ENCODE data around the gene BRD1. TPM values are rescaled to one million over a fixed set of nuclear protein-coding genes. Genes with fewer than 3 reads are reported as not detected.
A peak's percentile ranks its signal among the peaks of the same experiment; 100 is the strongest.

BRD1 gene
- total RNA-seq, 4 donors from 2014 or later = 21.0 to 57.3 (median 33.8) TPM

GRCh38 chr22:49798486-49799151 is 29.1 kb downstream of the BRD1 start:
- DNase-seq (ENCODE audit: low spot score) = no peak
- TF ChIP-seq, protein P1, sequence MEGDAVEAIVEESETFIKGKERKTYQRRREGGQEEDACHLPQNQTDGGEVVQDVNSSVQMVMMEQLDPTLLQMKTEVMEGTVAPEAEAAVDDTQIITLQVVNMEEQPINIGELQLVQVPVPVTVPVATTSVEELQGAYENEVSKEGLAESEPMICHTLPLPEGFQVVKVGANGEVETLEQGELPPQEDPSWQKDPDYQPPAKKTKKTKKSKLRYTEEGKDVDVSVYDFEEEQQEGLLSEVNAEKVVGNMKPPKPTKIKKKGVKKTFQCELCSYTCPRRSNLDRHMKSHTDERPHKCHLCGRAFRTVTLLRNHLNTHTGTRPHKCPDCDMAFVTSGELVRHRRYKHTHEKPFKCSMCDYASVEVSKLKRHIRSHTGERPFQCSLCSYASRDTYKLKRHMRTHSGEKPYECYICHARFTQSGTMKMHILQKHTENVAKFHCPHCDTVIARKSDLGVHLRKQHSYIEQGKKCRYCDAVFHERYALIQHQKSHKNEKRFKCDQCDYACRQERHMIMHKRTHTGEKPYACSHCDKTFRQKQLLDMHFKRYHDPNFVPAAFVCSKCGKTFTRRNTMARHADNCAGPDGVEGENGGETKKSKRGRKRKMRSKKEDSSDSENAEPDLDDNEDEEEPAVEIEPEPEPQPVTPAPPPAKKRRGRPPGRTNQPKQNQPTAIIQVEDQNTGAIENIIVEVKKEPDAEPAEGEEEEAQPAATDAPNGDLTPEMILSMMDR (IDR thresholded peaks at IDR 0.05) = no peak
- ATAC-seq (ENCODE audit: low FRiP score) = no peak

DNA sequence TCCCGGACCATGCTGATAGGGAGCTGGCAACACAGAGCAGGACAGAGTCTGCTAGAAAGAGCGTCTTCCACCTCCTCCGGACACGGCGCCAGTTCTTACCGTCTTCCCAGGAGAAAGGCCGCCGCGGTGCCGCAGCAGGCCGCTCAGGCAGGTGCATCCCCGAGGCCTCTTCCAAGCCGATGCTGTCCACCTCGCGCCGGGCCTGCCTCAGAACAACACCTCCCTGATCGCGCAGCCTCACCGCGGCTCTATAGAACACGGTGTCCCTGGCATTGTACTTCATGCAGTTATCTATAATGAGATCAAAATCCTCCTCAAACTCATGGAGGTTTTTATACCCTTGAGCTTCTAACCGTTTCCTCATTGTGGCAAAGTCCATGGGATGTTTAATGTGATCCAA is 30.0 kb downstream of the BRD1 start:
- ATAC-seq (ENCODE audit: low FRiP score) = no peak
- TF ChIP-seq, protein P1 (IDR thresholded peaks at IDR 0.05) = no peak
- no peak for DNase-seq (ENCODE audit: low spot score)

- DNase-seq (ENCODE audit: low spot score) = no peak
- TF ChIP-seq, protein P1 (IDR thresholded peaks at IDR 0.05) = no peak
- ATAC-seq (ENCODE audit: low FRiP score) = no peak
These were observed 30.9 kb downstream of the BRD1 start for GRCh38 chr22:49796596-49797270.

DNA sequence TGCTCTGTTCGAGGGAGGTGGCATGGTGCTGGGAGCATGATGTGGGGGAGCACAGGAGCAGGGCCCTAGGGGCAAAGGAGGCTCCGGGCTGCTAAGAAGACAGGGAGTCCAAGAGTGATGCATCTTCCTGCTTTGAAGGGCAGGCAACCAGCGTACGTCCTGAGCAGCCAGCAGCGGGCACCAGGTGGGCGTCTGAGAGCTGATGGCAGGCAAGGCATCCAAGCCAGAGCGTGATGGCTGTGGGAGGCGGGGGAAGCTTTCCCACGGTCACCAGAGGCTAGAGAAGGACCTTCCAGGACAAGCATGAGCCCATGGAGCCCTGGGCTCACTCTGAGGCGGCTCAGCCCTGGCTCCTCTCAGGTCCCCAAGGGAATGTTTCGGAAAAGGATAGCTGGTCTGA is 32.2 kb downstream of the BRD1 start:
- TF ChIP-seq, protein P1 (IDR thresholded peaks at IDR 0.05) = no peak
- no peak for DNase-seq (ENCODE audit: low spot score)
- ATAC-seq (ENCODE audit: low FRiP score) = no peak

DNA sequence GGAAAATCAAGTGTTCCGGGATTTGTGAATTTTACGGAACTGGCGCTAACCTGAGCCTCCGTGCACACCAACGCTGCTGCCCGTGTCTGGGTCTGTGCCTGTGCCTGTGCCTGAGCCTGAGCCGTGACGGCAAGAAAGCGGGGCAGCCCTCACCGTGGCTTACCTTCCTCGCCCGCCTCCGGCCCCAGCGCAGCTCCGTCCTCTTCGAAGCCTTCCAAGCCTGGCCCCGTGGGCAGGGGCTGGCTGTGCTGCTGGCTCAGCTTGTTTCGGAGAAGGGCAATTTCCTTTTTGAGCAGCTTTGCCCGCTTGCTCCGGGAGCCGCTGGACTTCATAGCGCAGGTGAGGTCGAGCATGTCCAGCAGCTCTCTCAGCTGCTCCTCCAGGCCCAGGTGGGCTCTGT is 33.8 kb downstream of the BRD1 start:
- DNase-seq (ENCODE audit: low spot score) (no peak), ATAC-seq (ENCODE audit: low FRiP score) (no peak)
- TF ChIP-seq, protein P1 (IDR thresholded peaks at IDR 0.05) = no peak

DNA sequence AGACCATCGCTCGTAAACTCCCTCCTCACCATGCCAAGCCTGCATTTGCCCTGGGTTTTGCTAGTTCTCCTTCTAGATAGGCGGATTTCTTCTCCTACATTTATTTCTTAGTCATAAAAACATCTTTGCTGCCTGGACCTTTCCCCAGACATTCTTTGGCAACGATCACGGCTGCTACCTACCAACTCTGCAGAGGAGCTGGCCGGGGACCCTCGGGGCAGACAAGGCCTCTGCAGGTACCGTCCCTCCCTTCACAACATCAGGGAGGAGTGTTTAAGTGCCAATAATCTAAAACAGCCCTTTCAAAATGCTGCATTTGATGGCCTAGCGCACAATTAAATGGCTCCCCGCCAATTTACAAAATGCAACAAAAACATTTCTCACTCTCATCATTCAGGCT is 34.4 kb downstream of the BRD1 start:
- TF ChIP-seq, protein P1 (IDR thresholded peaks at IDR 0.05) = no peak
- DNase-seq (ENCODE audit: low spot score) (no peak), ATAC-seq (ENCODE audit: low FRiP score) (peak; percentile 37)

DNA sequence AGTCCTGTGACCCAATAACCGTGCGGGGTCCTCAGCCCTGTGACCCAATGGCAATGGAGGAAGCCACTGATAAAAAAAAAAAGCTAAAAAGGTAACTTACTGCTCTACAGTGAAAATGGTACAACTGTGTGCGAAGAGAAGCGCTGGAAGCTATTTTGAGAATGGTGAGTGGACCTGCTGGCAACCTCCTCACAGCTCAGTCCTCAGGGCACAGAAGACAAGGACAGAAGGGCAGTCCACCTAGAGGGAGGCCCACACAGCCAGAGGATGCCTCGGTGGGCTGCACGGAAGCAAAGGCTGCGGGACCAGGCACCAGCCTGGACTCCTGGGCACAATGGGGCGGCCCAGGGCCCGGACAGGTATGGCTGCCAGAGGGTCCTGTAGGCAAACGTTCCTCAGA is 35.6 kb downstream of the BRD1 start:
- no peak for DNase-seq (ENCODE audit: low spot score)
- ATAC-seq (ENCODE audit: low FRiP score) = no peak
- TF ChIP-seq, protein P1 (IDR thresholded peaks at IDR 0.05) = no peak

All from omental fat pad (tissue), 4 donors.